Measurements from ENCODE around the gene NPPC.
"Not testable (repeated sequence)": the region's sequence is repeated elsewhere in the genome, so short reads cannot be mapped to it uniquely, and the experiment has no call there.

Gene NPPC

GRCh38 chr2:231910161-231910560, 16.0 kb downstream of the NPPC start:
- not testable (repeated sequence) for H3K36me3 ChIP-seq (ENCODE audit: control insufficient read depth in 1 of 2, insufficient read depth in 2 of 2, low read length in 2 of 2); H3K9me3 ChIP-seq (ENCODE audit: control insufficient read depth in 1 of 2, low read length in 2 of 2); H3K27me3 ChIP-seq (ENCODE audit: control insufficient read depth in 1 of 2, insufficient read depth in 2 of 2, low read length in 2 of 2); H3K4me3 ChIP-seq (ENCODE audit: low read depth in 1 of 2, low read length in 2 of 2); H3K9ac ChIP-seq (ENCODE audit: low read depth in 1 of 2, low read length in 2 of 2); H3K27ac ChIP-seq (ENCODE audit: low read depth, low read length); H3K4me1 ChIP-seq (ENCODE audit: control insufficient read depth in 1 of 2, insufficient read depth in 2 of 2, low read length in 2 of 2)

- H3K27ac ChIP-seq (ENCODE audit: low read depth, low read length), result no peak overlapping the region
- H3K9me3 ChIP-seq (ENCODE audit: control insufficient read depth in 1 of 2, low read length in 2 of 2), result no peaks in the 10 kb centered on the region
- H3K9ac ChIP-seq (ENCODE audit: low read depth in 1 of 2, low read length in 2 of 2), result no peak overlapping the region
- H3K4me3 ChIP-seq (ENCODE audit: low read depth in 1 of 2, low read length in 2 of 2), result no peak overlapping the region
- H3K36me3 ChIP-seq (ENCODE audit: control insufficient read depth in 1 of 2, insufficient read depth in 2 of 2, low read length in 2 of 2), result no peaks in the 10 kb centered on the region
- peaks cover 0 to 5% of the 10 kb centered on the region in 2 donors for H3K27me3 ChIP-seq (ENCODE audit: control insufficient read depth in 1 of 2, insufficient read depth in 2 of 2, low read length in 2 of 2)
- H3K4me1 ChIP-seq (ENCODE audit: control insufficient read depth in 1 of 2, insufficient read depth in 2 of 2, low read length in 2 of 2), result no peaks in the 10 kb centered on the region
Measured at GRCh38 chr2:231909631-231910030, 16.6 kb downstream of the NPPC start.

- Histone ChIP-seq H3K4me3 (ENCODE audit: low read depth in 1 of 2, low read length in 2 of 2) (no peak overlapping the region), H3K4me1 (ENCODE audit: control insufficient read depth in 1 of 2, insufficient read depth in 2 of 2, low read length in 2 of 2) (no peaks in the 10 kb centered on the region), H3K36me3 (ENCODE audit: control insufficient read depth in 1 of 2, insufficient read depth in 2 of 2, low read length in 2 of 2) (no peaks in the 10 kb centered on the region), H3K9ac (ENCODE audit: low read depth in 1 of 2, low read length in 2 of 2) (no peak overlapping the region), H3K9me3 (ENCODE audit: control insufficient read depth in 1 of 2, low read length in 2 of 2) (no peaks in the 10 kb centered on the region), H3K27me3 (ENCODE audit: control insufficient read depth in 1 of 2, insufficient read depth in 2 of 2, low read length in 2 of 2) (peaks cover 0 to 5% of the 10 kb centered on the region in 2 donors), H3K27ac (ENCODE audit: low read depth, low read length) (no peak overlapping the region)
Measured at GRCh38 chr2:231908584-231908983, 17.6 kb downstream of the NPPC start.

- no peaks in the 10 kb centered on the region for H3K9me3 ChIP-seq (ENCODE audit: control insufficient read depth in 1 of 2, low read length in 2 of 2)
- no peak overlapping the region for H3K4me3 ChIP-seq (ENCODE audit: low read depth in 1 of 2, low read length in 2 of 2)
- no peak overlapping the region for H3K9ac ChIP-seq (ENCODE audit: low read depth in 1 of 2, low read length in 2 of 2)
- H3K36me3 ChIP-seq (ENCODE audit: control insufficient read depth in 1 of 2, insufficient read depth in 2 of 2, low read length in 2 of 2), result no peaks in the 10 kb centered on the region
- H3K27me3 ChIP-seq (ENCODE audit: control insufficient read depth in 1 of 2, insufficient read depth in 2 of 2, low read length in 2 of 2), result peaks cover 0 to 5% of the 10 kb centered on the region in 2 donors
- H3K27ac ChIP-seq (ENCODE audit: low read depth, low read length), result no peak overlapping the region
- no peaks in the 10 kb centered on the region for H3K4me1 ChIP-seq (ENCODE audit: control insufficient read depth in 1 of 2, insufficient read depth in 2 of 2, low read length in 2 of 2)
Measured at GRCh38 chr2:231907765-231908164, 18.4 kb downstream of the NPPC start.

- Histone ChIP-seq H3K9ac (ENCODE audit: low read depth in 1 of 2, low read length in 2 of 2) (no peak overlapping the region), H3K4me3 (ENCODE audit: low read depth in 1 of 2, low read length in 2 of 2) (no peak overlapping the region), H3K27ac (ENCODE audit: low read depth, low read length) (no peak overlapping the region), H3K36me3 (ENCODE audit: control insufficient read depth in 1 of 2, insufficient read depth in 2 of 2, low read length in 2 of 2) (no peaks in the 10 kb centered on the region), H3K27me3 (ENCODE audit: control insufficient read depth in 1 of 2, insufficient read depth in 2 of 2, low read length in 2 of 2) (peaks cover 0 to 4% of the 10 kb centered on the region in 2 donors), H3K9me3 (ENCODE audit: control insufficient read depth in 1 of 2, low read length in 2 of 2) (no peaks in the 10 kb centered on the region), H3K4me1 (ENCODE audit: control insufficient read depth in 1 of 2, insufficient read depth in 2 of 2, low read length in 2 of 2) (no peaks in the 10 kb centered on the region)
Measured at GRCh38 chr2:231905026-231905425, 21.2 kb downstream of the NPPC start.

GRCh38 chr2:231904161-231904611, 22.0 kb downstream of the NPPC start:
- H3K4me1 ChIP-seq (ENCODE audit: control insufficient read depth in 1 of 2, insufficient read depth in 2 of 2, low read length in 2 of 2), result no peaks in the 10 kb centered on the region
- no peak overlapping the region for H3K9ac ChIP-seq (ENCODE audit: low read depth in 1 of 2, low read length in 2 of 2)
- H3K4me3 ChIP-seq (ENCODE audit: low read depth in 1 of 2, low read length in 2 of 2), result no peak overlapping the region
- H3K9me3 ChIP-seq (ENCODE audit: control insufficient read depth in 1 of 2, low read length in 2 of 2), result no peaks in the 10 kb centered on the region
- H3K27ac ChIP-seq (ENCODE audit: low read depth, low read length), result no peak overlapping the region
- H3K27me3 ChIP-seq (ENCODE audit: control insufficient read depth in 1 of 2, insufficient read depth in 2 of 2, low read length in 2 of 2), result peaks cover 0 to 4% of the 10 kb centered on the region in 2 donors
- no peaks in the 10 kb centered on the region for H3K36me3 ChIP-seq (ENCODE audit: control insufficient read depth in 1 of 2, insufficient read depth in 2 of 2, low read length in 2 of 2)

GRCh38 chr2:231902598-231902997, 23.6 kb downstream of the NPPC start:
- Histone ChIP-seq H3K4me3 (ENCODE audit: low read depth in 1 of 2, low read length in 2 of 2) (no peak overlapping the region), H3K27ac (ENCODE audit: low read depth, low read length) (no peak overlapping the region), H3K4me1 (ENCODE audit: control insufficient read depth in 1 of 2, insufficient read depth in 2 of 2, low read length in 2 of 2) (no peaks in the 10 kb centered on the region), H3K9me3 (ENCODE audit: control insufficient read depth in 1 of 2, low read length in 2 of 2) (no peaks in the 10 kb centered on the region), H3K9ac (ENCODE audit: low read depth in 1 of 2, low read length in 2 of 2) (no peak overlapping the region), H3K36me3 (ENCODE audit: control insufficient read depth in 1 of 2, insufficient read depth in 2 of 2, low read length in 2 of 2) (no peaks in the 10 kb centered on the region), H3K27me3 (ENCODE audit: control insufficient read depth in 1 of 2, insufficient read depth in 2 of 2, low read length in 2 of 2) (peaks cover 0 to 4% of the 10 kb centered on the region in 2 donors)

GRCh38 chr2:231900972-231901371, 25.2 kb downstream of the NPPC start:
- Histone ChIP-seq H3K36me3 (ENCODE audit: control insufficient read depth in 1 of 2, insufficient read depth in 2 of 2, low read length in 2 of 2) (no peaks in the 10 kb centered on the region), H3K27me3 (ENCODE audit: control insufficient read depth in 1 of 2, insufficient read depth in 2 of 2, low read length in 2 of 2) (peaks cover 0 to 4% of the 10 kb centered on the region in 2 donors), H3K27ac (ENCODE audit: low read depth, low read length) (no peak overlapping the region), H3K9me3 (ENCODE audit: control insufficient read depth in 1 of 2, low read length in 2 of 2) (no peaks in the 10 kb centered on the region), H3K4me1 (ENCODE audit: control insufficient read depth in 1 of 2, insufficient read depth in 2 of 2, low read length in 2 of 2) (no peaks in the 10 kb centered on the region), H3K4me3 (ENCODE audit: low read depth in 1 of 2, low read length in 2 of 2) (no peak overlapping the region), H3K9ac (ENCODE audit: low read depth in 1 of 2, low read length in 2 of 2) (no peak overlapping the region)

- H3K36me3 ChIP-seq (ENCODE audit: control insufficient read depth in 1 of 2, insufficient read depth in 2 of 2, low read length in 2 of 2), result no peaks in the 10 kb centered on the region
- H3K27ac ChIP-seq (ENCODE audit: low read depth, low read length), result no peak overlapping the region
- H3K9me3 ChIP-seq (ENCODE audit: control insufficient read depth in 1 of 2, low read length in 2 of 2), result no peaks in the 10 kb centered on the region
- H3K4me1 ChIP-seq (ENCODE audit: control insufficient read depth in 1 of 2, insufficient read depth in 2 of 2, low read length in 2 of 2), result no peaks in the 10 kb centered on the region
- no peak overlapping the region for H3K9ac ChIP-seq (ENCODE audit: low read depth in 1 of 2, low read length in 2 of 2)
- H3K27me3 ChIP-seq (ENCODE audit: control insufficient read depth in 1 of 2, insufficient read depth in 2 of 2, low read length in 2 of 2), result peaks cover 0 to 4% of the 10 kb centered on the region in 2 donors
- no peak overlapping the region for H3K4me3 ChIP-seq (ENCODE audit: low read depth in 1 of 2, low read length in 2 of 2)
Measured at GRCh38 chr2:231900486-231900942, 25.7 kb downstream of the NPPC start.

GRCh38 chr2:231894566-231895380, 31.4 kb downstream of the NPPC start:
- no peak overlapping the region for H3K9ac ChIP-seq (ENCODE audit: low read depth in 1 of 2, low read length in 2 of 2)
- H3K27ac ChIP-seq (ENCODE audit: low read depth, low read length), result no peak overlapping the region
- no peaks in the 10 kb centered on the region for H3K27me3 ChIP-seq (ENCODE audit: control insufficient read depth in 1 of 2, insufficient read depth in 2 of 2, low read length in 2 of 2)
- no peak overlapping the region for H3K4me3 ChIP-seq (ENCODE audit: low read depth in 1 of 2, low read length in 2 of 2)
- no peaks in the 10 kb centered on the region for H3K9me3 ChIP-seq (ENCODE audit: control insufficient read depth in 1 of 2, low read length in 2 of 2)
- H3K36me3 ChIP-seq (ENCODE audit: control insufficient read depth in 1 of 2, insufficient read depth in 2 of 2, low read length in 2 of 2), result no peaks in the 10 kb centered on the region
- H3K4me1 ChIP-seq (ENCODE audit: control insufficient read depth in 1 of 2, insufficient read depth in 2 of 2, low read length in 2 of 2), result no peaks in the 10 kb centered on the region

Measured in duodenal mucosa (tissue), 2 donors.